Measurements from ENCODE around the gene MYH11.
"Not testable (repeated sequence)": the region's sequence is repeated elsewhere in the genome, so short reads cannot be mapped to it uniquely, and the experiment has no call there.

Gene MYH11

DNA sequence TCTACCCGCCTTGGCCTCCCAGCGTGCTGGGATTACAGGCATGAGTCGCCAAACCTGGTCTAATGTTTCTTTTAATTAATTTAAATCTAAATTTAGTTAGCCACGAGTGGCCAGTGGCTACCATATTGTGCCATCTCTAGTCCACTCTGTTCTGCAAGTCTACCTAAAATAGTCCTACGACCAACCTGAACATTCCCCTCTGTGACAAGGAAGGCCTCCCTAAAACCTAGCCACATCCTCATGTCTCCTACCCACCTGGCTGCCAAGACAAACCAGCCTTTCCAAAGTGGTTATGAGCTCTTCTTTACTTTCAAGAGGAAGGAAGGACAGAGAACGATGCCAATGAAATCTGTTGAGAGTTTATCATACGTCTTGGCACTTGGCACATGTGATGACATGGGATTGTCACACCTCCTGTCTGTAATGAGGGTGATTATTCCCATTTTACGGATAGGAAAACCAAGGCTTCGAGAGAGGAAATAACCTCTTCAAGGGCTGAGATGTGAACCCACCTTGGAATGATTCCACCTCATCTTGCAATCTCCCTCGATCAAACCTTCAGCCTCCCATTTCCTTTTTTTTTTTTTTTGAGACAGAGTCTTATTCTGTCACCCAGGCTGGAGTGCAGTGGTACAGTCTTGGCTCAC lies 19.7 kb downstream of the MYH11 start:
- DNase-seq: no peak

GRCh38 chr16:15836074-15836473 lies 20.8 kb downstream of the MYH11 start:
- DNase-seq: no peak

- no peak for DNase-seq
Observed at GRCh38 chr16:15835136-15835878, 21.5 kb downstream of the MYH11 start.

DNA sequence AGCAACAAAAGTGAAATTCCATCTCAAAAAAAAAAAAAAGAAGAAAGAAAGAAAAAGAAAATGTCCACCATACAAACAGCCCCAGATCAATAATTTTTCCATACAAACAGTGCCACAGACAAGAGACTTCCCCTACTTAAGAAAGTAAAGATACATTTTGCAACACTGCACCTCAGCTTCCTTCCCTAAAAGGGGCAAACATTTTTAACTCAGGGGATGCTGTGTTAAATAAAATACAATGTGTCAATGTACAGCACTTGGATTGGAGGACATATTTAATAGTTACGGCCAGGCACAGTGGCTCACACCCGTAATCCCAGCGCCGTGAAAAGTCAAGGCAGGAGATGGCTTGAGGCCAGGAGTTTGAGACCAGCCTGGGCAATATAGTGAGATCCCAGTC lies 22.3 kb downstream of the MYH11 start:
- no peak for DNase-seq

- no peak for DNase-seq
Observed at GRCh38 chr16:15833541-15833940, 23.3 kb downstream of the MYH11 start.

GRCh38 chr16:15832241-15832640 lies 24.6 kb downstream of the MYH11 start:
- no peak for DNase-seq

DNA sequence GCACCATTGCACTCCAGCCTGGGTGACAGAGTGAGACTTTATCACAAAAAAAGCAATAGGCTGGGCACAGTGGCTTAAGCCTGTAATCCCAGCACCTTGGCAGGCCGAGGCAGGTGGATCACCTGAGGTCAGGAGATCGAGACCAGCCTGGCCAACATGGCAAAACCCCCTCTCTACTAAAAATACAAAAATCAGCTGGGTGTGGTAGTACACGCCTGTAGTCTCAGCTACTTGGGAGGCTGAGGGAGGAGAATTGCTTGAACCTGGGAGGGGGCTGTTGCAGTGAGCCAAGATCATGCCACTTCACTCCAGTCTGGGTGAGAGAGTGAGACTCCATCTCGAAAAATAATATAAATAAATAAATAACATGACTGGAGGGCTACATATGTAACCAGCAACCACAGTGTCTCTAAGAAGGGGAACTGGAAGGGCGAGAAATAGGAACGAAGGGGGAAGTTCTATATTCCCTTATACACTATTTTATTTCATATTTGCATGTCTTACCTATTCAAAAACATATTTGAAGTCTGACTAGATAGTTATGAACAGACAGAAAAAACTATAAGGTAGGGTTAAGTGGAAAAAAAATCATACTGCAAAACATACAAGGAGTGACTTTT lies 25.9 kb downstream of the MYH11 start:
- no peak for DNase-seq

DNA sequence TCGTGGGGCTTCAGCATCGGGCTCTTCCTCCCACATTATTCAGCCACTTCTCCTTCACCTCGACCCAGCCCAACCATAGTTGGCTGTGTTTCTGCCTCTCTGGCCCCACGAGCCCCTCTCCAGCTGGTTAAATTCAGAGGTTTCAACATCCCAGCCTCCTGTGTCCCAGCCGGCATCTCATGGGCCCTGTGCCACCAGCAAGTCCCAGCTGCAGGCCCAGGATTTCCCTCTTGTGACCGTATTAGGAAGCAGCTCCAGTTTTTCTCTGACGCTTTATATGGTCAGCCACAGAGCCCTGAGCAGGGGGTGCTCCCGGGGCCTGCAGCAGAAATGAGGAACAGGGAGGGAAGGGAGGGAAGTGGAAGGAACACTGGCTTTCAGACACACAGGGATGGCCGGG lies 27.4 kb downstream of the MYH11 start:
- no peak for DNase-seq

- DNase-seq: no peak
Observed at GRCh38 chr16:15827709-15828343, 29.0 kb downstream of the MYH11 start.

- no peak for DNase-seq
Observed at GRCh38 chr16:15827299-15827698, 29.5 kb downstream of the MYH11 start.

DNA sequence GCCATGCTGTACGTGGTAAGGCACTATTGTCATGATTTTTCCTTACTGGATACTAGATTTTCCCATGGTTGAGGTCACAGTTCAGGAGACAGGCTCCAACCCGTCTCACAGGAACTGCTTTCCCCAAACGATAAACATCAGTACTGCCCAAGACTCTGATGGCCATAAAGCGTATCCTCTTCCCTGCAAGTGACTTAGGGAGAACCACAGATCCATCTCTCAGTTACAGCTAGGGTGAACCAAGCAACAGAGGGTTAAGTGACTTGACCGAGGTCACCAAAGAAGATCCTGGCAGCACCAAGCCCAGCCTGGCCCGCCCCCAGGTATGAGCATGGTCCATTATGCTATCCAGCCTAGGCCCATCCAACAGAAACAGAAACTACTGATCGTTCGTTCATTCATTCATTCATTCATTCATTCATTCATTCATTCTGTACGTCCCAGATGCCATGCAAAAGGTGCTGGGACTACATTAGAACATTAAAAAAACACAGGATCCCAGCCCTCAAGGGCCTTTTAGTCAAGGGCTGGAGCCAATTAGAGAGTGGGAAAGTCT lies 31.0 kb downstream of the MYH11 start:
- DNase-seq: no peak

GRCh38 chr16:15822957-15823356 lies 33.9 kb downstream of the MYH11 start:
- DNase-seq: no peak

DNA sequence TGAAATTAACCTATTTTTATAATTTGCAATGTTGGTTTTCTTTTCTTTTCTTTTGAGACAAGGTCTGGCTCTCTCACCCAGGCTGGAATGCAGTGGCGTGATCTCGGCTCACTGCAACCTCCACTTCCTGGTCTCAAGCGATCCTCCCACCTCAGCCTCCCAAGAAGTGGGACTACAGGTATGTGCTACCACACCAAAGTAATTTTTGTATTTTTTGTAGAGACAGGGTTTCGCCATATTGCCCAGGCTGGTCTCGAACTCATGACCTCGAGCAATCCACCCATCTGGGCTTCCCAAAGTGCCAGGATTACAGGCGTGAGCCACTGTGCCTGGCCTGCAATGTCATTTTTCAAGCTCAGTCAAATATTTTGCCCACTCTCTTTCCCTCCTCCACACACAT lies 36.0 kb downstream of the MYH11 start:
- DNase-seq: no peak

DNA sequence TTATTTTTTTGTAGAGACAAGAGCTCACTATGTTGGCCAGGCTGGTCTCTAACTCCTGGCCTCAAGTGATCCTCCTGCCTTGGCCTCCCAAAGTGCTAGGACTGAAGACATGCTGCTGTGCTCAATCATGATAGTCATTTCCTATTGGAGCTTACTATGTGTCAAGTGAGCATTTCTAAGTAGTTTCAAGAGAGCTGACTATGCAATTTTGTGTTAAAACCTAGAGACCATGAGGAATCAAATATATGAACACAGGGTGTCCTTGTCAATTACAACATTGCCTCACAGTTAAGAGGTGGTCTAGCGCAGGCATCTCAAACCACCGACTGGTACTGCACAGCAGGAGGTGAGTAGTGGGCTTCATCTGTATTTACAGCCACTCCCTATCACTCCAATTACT lies 37.8 kb downstream of the MYH11 start:
- DNase-seq: no peak

DNA sequence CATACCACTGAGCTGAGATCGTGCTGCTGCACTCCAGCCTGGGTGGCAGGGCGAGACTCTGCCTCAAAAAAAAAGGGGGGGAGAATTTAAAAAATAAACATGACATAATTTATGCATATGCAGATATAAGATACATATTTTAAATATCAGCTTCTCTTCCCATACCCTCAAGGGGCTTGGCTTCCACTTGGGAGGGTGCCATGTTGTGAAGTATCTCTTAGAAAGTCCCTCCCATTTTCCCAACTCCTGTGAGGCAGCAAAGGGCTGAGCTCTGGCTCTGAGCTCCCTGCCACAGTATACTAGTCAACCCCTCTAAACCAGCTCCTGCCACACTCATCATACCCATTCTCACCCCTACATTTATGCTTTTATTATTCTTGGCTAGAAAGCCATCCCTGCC lies 39.4 kb downstream of the MYH11 start:
- no peak for DNase-seq

GRCh38 chr16:15816228-15816627 lies 40.6 kb downstream of the MYH11 start:
- no peak for DNase-seq

DNA sequence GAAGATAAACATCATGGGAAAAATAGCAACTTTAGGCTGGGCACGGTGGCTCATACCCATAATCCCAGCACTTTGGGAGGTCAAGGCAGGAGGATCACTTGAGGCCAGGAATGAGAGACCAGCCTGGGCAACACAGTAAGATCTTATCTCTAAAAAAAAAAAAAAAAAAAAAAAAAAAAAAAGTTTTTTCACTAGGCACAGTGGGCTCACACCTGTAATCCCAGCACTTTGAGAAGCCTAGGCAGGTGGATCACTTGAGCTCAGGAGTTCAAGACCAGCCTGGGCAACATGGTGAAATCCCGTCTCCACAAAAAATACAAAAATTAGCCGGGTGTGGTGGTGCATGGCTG lies 44.5 kb downstream of the MYH11 start:
- not testable (repeated sequence) for DNase-seq

- no peak for DNase-seq
Observed at GRCh38 chr16:15811481-15812400, 45.1 kb downstream of the MYH11 start.

GRCh38 chr16:15810949-15811348 lies 45.9 kb downstream of the MYH11 start:
- DNase-seq: no peak

- no peak for DNase-seq
Observed at GRCh38 chr16:15810411-15810810, 46.4 kb downstream of the MYH11 start.

DNA sequence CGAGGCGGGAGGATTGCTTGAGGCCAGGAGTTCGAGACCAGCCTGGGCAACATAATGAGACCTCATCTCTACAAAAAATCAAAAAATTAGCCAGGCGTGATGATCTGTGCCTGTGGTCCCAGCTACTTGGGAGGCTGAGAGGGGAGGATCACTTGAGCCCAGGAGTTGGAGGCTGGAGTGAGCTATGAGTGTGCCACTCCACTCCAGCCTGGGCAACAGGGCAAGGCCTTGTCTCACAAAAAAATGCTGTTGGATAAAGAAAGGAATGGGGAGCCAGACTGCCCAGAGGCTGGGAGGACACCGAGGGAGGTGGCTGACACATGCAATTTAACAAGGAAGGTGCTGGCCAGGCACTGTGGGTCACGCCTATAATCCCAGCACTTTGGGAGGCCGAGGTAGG lies 47.5 kb downstream of the MYH11 start:
- DNase-seq: not testable (repeated sequence)

- DNase-seq: no peak
Observed at GRCh38 chr16:15808071-15808470, 48.8 kb downstream of the MYH11 start.

All from activated CD4-positive, alpha-beta T cell treated with anti-CD3 and anti-CD28 coated beads, Interleukin-2, amount 50 U/mL, for 4 hours (primary cell).